HUDEP-2 (cell line): ENCODE results near the gene EYA3.
A peak's percentile ranks its signal among the peaks of the same experiment; 100 is the strongest.

Source experiments
- DNase-seq, 76 experiments: peaks; one replicate each; lab custom pipeline; 2025; ENCODE audit not compliant: unreplicated experiment in 76 of 76; lab: John Stamatoyannopoulos, UW

Gene EYA3

DNA sequence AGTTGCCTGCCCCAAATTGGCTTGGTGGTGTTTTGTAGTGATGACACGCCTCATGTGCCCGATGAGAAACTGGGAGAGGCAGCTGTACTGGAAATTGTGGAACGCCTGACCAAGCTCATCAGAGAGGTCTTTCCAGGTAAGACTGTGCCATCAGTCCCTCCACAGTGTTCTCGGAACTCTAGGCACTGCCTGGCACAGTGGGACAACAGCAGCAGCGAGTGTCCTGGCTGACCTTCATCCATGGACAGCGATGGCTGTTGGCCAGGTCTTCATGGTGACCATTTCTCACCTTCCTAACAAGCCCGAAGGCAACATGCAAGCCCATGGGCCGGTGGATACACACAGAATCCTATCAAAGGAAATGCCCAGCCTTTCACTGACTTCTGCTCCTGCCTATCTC is 139.4 kb downstream of the EYA3 start:
- no peak for DNase-seq

DNA sequence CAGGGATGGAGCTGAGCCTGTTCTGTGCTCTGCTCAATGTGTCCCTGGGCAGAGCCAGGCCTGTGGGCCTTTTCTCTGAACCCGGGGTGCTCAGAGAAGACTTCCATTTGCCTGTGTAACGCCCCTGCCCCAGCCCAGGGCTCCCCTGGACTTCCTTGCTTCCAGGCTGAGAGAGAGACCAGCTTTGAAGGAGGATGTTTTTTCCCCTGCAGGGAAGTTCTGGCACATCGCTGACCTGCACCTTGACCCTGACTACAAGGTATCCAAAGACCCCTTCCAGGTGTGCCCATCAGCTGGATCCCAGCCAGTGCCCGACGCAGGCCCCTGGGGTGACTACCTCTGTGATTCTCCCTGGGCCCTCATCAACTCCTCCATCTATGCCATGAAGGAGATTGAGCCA is 143.4 kb downstream of the EYA3 start:
- no peak for DNase-seq

DNA sequence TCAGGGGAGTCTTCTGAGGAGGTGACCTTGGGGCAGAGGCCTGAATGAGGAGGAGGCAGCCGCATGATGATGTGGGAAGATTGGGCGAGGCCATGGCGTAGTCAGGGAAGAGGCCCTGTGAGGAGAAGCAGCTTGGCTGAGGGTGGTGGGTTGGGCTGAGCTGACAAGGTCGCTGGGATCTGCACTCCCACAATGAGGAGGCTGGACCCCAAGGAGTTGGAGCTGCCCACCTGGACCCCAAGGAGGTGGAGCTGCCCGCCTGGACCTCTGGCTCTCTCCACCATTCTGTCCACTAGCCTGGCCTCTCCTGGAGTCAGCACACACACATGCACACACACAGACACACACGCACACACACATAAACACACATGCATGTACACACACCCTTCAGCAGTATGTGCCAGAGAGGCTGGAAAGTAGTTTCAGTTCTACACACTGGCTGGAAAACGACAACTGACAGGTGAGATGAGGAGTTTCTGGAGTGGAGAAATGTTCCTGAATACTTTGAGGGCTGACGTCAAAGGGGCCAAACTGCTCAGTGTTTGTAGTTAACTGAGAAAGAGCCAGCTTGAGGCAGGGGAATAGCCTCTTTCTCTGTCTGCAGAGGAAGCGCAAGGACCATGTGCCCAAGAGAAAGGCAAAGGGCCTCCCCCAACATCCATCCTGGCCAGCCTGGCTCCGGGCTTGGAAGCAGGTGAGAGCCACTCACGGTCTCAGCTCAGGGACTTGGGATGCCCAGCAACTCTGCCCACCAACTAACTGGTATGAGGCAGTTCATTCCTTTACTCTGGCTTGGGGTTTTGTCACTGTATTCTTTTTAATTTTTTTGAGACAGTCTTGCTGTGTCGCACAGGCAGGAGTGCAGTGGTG is 146.5 kb downstream of the EYA3 start:
- DNase-seq: peak in 1 of 76 experiments; percentile 14

- DNase-seq: peak in 33 of 76 experiments; percentile 6 to 60 (median 31)
Measured at GRCh38 chr1:27940870-27941560, 147.4 kb downstream of the EYA3 start.

DNA sequence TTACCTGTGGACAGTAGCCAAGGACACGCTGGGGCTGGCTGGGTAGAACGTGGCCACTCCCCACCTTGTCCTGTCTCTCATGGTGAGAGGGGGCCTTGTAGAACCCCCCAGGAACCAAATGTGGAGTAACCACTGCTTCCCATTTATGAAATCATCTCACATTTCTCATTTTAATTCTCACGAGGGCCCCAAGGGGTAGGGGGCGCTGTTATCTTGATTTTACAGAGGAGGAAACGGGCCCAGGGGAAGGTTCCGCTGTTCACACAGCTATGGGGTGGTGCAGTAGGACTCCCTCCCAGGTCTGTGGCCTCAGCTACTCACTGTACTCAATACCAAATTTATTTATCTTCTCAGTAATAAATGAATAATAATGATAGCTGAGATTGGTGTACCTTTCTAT is 148.1 kb downstream of the EYA3 start:
- DNase-seq: peak in 10 of 76 experiments; percentile 3 to 44 (median 14)

DNA sequence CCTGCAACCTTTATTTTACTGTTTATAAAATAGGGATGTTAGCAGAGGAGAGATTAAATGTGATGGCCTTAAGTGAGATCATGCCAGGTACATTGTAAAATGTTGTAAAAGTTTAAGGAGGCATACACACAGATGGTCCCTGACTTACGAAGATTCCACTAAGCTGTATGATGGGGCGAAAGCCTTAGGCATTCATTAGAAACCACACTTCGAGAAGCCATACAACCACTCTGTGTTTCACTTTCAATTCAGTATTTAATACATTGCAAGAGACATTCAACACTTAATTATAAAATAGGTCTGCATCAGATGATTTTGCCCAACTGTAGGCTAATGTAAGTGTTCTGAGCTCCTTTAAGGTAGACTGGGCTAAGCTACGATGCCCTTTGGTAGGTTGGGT is 149.9 kb downstream of the EYA3 start:
- DNase-seq: no peak

GRCh38 chr1:27937524-27937836 is 150.9 kb downstream of the EYA3 start:
- no peak for DNase-seq

DNA sequence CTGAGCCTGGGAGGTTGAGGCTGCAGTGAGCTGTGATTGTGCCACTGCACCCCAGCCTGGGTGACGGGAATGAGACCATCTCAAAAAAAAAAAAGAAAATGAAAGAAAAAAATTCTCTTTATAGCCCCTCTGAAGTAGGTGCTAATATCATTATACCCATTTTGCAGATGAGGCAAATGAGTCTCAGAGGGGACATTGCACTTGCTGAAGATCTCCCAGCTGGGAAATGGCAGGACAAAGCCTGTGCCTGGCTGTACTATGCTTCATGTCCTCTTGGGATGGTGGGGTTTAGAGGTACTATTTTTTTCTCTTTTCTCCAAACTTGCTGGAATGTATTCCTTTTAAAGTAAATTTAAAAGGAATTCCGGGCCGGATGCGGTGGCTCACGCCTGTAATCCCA is 152.0 kb downstream of the EYA3 start:
- no peak for DNase-seq

DNA sequence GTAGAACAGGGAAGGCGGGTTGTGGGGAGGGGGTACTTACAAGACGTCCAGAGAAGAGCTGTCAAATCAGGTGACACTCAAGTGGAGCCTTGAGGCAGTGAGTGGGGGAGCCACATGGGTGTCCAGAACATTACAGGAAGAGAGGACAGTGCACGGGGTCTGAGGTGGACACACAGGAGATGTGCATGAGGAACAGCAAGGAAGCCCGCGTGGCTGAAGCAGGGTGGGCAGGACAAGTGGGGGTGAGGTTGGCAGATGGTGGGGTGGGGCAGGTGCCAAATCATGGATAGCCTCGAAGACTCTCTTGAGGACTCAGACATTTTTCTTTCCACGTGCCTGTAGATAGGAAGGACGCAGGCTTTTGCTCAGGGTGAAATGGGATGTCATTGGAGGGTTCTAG is 152.7 kb downstream of the EYA3 start:
- no peak for DNase-seq

GRCh38 chr1:27934818-27935549 is 153.4 kb downstream of the EYA3 start, which contains the start of gene SMPDL3B:
TSS of gene SMPDL3B (plus strand) at chr1:27935000. CDS start at chr1:27935184, 184 bp downstream.
- DNase-seq: peak in 19 of 76 experiments; percentile 4 to 38 (median 20)

DNA sequence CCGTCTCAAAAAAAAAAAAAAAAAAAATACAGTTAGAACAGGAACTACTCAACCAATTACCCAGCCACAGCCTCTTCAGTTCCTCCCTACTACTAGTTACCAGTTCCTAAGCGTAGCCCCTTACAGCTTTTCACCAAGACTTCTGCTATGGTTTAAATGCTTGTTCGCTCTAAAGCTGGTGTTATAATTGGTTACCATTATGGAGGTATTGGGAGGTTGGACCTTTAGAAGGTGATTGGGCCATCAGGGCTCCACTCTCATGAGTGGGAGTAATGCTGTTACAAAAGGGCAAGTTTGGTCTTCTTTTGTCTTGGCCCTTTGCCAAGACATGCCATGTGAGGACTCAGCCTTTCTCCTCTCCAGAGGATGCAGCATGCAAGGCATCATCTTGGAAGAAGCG is 156.7 kb downstream of the EYA3 start:
- DNase-seq: peak in 4 of 76 experiments; percentile 8 to 18 (median 11)

- DNase-seq: no peak
Measured at GRCh38 chr1:27931184-27931583, 157.2 kb downstream of the EYA3 start.

- no peak for DNase-seq
Measured at GRCh38 chr1:27928216-27928954, 160.0 kb downstream of the EYA3 start.

DNA sequence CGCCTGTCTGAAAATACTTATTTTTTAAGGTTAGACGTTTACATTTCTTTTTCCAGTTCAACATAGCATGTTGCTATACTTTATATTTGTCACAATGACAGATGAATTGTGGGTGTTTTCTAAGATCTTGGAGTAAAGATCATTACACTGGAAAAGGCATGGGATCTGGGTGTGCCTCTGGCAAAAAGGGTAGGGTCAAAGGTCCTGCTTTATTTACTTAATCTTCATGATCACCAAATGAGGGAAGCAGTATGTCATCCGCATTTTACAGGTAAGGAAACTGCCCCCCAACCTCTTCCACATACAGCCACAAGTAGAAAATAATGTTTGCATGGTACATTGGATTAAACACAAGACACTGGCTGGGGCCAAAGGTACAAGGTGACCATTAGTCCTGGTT is 166.1 kb downstream of the EYA3 start:
- no peak for DNase-seq
